NCI-H446 (cell line): ENCODE data around the gene YTHDC1.
"Not testable (repeated sequence)": the region's sequence is repeated elsewhere in the genome, so short reads cannot be mapped to it uniquely, and the experiment has no call there.

ENCODE experiments used
- DNase-seq, 2 experiments: peaks; one replicate each; lab custom pipeline; 2025; lab: John Stamatoyannopoulos, UW

Gene YTHDC1

DNA sequence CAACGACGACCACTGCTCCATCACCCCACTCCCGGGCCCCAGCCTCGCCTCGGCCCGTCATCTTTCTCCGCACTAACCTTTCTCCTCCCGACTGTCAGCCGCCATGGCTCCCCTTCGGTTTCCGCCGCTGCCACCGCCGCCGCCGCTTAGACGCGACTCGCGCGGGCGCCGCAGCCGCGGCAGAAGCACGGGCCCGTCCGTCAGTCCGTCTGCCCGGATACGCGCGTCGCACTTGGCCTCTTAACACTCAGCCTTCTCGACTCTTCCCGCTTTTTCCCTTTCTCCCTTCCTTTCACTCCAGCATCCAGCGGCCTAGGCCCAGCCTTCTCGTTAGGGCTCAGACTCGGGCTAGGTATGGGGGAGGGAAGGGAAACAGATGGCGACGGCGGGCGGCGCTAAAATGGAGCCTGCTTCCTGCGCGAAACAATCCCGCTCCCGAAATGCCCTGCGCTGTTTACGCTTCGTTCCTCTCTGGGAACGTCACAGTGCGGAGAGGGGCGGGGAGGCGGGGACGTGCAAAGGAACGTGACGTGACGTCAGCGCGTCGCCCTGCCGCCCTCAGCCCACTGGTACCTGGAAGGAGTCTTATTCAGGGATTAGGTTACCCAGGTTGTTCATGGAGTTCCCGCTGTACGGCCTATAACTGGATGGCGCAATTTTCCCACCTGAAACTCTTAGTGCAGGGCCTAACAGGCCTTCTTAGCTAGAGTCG is at the start of gene YTHDC1:
YTHDC1 (minus strand) TSS at position 442 of the 712 bp plus-strand sequence; CDS start at position 105, 337 bp downstream.
- peak; percentile 91 to 95 for DNase-seq

DNA sequence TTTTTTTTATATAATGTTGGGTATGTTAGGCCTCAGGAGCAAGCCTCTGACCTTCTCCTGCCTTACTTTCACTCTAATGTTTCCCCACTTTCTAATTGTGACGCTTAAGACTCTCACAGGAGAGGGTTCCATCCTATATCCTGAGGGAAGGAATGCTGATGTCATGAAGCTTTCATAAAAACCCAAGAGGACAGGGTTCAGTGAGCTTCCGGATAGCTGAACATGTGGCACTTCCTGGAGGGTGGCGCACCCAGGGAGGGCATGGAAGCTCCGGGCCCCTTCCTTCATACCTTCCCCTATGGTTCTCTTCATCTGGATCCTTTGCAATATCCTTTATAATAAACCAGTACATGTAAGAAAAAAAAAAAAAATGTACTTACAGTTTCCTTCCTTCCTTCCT is 49.4 kb upstream of the YTHDC1 start:
- no peak for DNase-seq

DNA sequence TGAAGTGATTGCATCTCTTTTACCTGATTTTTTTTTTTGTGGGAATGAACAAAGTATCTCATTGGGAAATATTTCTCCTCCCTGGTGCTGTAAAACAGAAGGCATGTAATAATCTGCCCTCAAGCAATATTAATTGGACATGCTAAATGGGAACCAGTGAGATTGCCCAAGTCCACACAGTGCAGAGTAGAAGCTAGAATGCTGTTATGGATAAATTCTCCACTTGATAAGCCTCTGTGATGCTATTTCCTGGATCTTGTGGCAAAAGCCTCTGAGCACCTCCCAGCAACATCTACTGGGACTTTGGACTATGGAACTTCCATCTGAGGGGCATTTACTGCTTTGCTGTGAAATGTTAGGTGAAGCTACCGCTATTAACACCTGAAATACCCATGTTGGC is 46.9 kb upstream of the YTHDC1 start:
- DNase-seq, result no peak

- no peak for DNase-seq
These were observed 41.5 kb upstream of the YTHDC1 start for GRCh38 chr4:68391436-68391835.

DNA sequence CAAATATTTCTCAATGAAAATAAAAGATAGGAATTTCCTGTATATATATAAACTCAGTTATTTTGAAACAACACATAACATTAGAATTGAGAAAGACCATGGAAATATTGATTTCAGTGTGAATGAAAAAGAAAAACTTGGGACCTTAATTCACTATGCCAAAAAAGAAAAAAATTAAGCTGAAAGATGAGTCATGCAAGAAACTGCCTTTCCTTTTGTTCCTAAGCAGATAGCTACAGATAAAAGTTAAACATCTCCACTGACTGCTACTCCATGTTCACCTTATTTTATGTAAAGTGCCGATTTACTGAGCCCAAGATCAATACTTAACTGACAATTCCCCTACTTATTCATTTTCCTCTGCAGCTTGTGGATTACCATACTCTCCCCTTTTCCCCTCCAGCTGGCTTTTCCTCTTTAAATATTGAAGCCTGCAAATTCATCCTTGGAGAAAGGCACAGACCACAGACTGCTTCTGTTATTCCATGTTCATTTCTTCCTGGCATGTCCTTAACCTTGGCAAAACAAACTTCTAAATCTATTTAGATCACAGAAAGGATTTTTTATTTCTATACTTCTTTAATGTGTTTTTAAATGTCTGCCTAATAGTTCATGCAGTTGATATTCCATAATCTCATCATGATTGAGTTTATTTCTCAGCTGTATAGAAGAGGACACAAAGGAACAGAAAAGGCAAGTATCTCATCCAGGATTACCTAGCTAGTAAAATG is 40.5 kb upstream of the YTHDC1 start:
- DNase-seq, result no peak

DNA sequence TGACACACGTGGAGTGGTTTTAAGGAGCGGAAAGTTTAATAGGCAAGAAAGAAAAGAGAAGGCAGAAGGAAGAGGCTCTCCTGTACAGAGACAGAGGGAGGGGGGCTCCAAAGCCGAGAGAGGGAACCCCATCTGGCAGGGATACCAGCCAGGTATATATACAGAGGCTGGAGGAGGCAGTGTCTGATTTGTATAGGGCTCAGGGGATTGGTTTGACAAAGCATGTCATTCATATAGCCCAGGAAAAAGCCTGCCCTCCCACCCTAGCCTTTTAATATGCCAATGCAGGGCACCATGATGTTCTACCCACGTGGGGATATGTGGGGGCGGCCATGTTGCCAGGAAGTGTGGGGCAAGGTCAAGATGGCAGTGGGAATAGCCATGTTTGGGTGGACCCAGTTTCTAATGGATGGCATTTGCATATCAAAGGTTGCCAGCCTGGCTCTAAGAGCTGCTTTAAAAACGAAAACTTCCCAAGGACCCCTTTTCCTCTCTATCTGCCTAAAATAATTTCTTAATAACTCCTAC is 39.6 kb upstream of the YTHDC1 start:
- DNase-seq, result not testable (repeated sequence)

GRCh38 chr4:68388347-68388865 is 38.5 kb upstream of the YTHDC1 start:
- DNase-seq, result no peak

DNA sequence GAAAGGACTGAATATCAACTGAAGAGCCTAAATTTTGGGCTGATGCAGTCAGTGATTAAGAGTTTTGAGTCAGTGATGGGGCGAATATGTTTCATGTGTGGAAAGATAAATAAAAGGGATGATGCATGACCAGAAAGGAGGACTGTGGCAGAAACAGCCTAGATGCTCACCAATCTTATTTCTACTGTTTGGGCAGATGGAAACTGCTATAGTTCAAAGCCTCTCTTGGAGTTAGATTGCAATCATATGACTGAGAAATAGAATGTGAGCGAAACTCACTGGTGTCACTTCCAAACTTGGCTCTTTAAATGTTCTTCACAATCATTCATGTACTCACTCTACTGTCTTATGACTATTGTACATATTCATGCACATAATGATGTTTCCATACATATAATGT is 35.4 kb upstream of the YTHDC1 start:
- no peak for DNase-seq

DNA sequence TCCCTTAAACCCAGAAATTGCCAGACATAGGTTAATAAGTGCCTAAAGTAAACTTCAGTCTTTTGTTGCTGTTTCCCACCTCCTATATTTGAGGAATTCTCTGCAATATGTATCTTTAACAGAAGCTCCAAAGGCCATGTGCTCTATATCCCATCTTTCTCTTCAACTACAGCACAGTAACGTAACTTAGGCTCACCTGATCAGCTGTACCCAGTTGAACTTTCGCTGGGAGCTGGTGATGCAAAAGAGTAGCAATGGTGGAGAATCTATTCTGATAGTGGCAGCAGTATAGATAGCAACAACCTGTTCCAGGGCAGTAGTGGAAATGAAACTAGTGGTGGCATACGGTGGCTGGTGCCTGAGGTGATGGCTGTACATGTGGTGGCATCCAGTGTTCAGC is 33.2 kb upstream of the YTHDC1 start:
- no peak for DNase-seq

GRCh38 chr4:68378226-68378625 is 28.3 kb upstream of the YTHDC1 start:
- DNase-seq, result no peak

- peak; percentile 31 to 43 for DNase-seq
These were observed 26.0 kb upstream of the YTHDC1 start for GRCh38 chr4:68375667-68376559.

DNA sequence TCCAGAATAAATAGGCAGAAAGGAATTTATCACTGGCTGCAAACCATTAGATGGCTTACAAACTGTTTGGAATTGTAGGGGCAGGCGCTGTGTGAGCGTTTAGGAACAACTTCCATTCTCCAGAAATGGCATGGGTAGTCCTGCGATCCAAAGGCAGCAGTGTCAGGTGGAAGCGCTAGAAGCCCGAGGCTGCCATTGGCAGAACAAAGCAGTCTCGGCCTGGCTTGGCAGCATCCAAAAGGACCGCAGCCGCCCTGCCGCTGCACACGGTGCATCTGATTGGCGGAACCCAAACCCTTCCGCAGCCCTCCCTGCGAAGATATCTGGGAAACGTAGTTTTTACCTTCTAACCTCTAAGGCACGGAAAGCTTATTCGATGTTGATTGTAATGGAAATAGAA is 23.6 kb upstream of the YTHDC1 start:
- no peak for DNase-seq

GRCh38 chr4:68372588-68372987 is 22.7 kb upstream of the YTHDC1 start:
- DNase-seq, result no peak

DNA sequence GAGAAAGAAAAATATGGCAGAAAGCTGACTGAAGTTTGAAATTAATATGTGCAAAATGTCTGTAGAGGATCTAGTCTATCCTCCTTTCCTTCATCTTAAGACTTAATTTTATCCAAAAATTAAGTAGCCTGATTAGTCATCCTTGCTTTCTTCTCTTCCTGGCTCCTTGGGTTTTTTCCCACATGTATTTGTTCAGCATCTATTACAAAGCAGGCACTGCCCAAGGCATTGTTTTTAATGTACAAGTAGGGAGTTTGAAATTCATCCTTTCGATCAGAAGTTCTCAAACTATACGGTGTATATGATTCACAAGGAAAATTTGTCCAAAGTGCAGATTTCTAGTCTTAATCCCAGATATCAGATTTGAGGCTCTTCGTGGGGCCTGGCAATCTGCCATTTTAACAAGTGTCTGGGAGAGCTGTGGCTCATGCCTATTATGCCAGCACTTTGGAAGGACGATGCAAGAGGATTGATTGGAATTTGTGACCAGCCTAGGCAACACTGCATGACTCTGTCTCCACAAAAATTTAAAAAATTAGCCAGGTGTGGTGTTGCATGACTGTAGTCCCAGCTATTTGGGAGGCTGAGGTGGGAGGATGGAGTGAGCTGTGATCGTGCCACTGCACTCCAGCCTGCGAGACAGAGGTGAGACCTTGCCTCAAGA is 19.4 kb upstream of the YTHDC1 start:
- peak in 1 of 2 experiments; percentile 5 for DNase-seq

DNA sequence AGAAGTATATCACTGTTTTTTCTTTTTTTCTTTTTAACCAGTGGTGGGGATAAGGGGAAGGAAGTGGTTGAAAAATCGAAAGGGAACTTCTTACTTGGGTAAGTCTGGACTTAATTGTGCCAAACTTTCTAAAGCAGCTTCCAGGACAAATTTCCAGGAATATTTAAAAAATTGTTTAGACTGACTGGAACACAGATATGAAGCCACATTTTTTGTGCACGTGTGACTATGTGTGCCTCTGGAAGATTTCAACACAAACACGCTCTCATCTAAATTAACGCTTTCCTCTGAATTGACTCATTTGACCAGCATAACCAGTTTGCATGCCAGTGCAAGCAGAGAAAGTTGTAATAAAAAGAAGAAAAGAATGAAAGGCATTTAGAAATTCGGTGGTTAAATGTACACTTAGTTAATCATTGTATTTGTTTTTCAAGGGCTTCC is 18.8 kb upstream of the YTHDC1 start:
- DNase-seq, result no peak

DNA sequence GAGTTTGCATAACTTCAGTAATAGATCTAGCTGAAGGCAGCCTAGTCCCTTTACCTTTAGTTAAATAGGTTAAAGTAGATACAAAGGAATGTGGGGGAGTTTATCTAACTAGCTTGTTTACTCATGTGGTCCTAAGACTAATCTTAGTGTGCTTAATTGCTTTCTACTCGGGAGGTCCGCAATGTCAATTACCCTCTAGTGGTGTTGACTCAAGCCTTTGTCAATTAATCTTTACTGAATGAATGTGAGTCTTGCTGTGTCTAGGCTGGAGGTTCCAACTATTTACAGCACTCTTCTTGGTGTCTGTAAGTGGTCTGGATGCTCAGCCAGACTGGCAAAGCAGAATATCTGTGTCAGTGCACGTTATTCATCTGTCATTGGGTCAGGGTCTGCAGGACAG is 17.9 kb upstream of the YTHDC1 start:
- no peak for DNase-seq

DNA sequence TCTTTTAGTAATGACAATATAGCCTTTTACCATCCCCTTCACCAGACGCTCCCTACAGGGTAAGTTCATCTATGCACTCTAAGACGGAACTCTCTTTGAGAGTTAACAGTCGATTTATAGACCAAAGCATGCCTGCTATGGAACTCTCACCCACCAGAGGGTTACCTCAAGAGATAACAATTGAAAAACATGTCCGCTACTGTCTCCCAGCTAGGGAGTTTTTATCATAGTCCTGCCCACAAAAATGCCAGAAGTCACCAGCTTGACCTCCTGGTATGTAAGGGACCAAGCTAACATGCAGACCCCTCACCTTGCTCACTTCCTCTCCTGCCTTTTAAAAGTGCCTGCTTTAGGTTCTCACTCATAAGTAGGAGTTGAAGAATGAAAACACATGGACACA is 16.7 kb upstream of the YTHDC1 start:
- no peak for DNase-seq

GRCh38 chr4:68365068-68365467 is 15.2 kb upstream of the YTHDC1 start:
- DNase-seq, result no peak

DNA sequence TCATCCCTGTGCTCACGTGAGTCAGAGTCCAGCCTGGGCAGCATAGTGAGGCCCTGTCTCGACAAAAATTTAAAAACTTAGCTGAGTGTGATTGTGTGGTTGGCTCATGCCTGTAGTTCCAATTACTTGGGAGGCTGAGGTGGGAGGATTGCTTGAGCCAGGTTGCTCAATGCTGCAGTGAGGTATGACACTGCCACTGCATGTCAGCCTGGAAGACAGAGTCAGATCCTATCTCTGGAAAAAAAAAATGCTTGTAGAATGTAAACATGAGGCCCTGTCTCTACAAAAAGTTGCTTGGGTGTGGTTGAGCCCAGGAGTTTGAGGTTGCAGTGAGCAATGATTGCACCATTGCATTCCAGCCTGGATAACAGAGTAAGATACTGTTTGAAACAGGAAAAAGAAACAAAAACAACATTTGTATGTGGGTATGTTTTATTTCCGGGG is 11.3 kb upstream of the YTHDC1 start:
- DNase-seq, result no peak

- no peak for DNase-seq
These were observed 10.5 kb upstream of the YTHDC1 start for GRCh38 chr4:68360231-68360968.

GRCh38 chr4:68359508-68359907 is 9.6 kb upstream of the YTHDC1 start:
- no peak for DNase-seq
